Epidermal melanocyte (primary cell): Measurements from ENCODE around the gene GOLGA6L25.
"Not testable (repeated sequence)": the region's sequence is repeated elsewhere in the genome, so short reads cannot be mapped to it uniquely, and the experiment has no call there.

Experiments used
- DNase-seq: peaks from one replicate; pipeline ENCODE4 v3.0.0; 2011; ENCODE audit warnings: low spot score; ENCODE audit not compliant: insufficient read length

Gene GOLGA6L25

GRCh38 chr15:28553268-28553667 is at the start of gene GOLGA6L25:
Gene GOLGA6L25, plus strand, starts transcription at chr15:28553568. Its CDS starts 61 bp downstream, at chr15:28553629.
- DNase-seq = not testable (repeated sequence)

DNA sequence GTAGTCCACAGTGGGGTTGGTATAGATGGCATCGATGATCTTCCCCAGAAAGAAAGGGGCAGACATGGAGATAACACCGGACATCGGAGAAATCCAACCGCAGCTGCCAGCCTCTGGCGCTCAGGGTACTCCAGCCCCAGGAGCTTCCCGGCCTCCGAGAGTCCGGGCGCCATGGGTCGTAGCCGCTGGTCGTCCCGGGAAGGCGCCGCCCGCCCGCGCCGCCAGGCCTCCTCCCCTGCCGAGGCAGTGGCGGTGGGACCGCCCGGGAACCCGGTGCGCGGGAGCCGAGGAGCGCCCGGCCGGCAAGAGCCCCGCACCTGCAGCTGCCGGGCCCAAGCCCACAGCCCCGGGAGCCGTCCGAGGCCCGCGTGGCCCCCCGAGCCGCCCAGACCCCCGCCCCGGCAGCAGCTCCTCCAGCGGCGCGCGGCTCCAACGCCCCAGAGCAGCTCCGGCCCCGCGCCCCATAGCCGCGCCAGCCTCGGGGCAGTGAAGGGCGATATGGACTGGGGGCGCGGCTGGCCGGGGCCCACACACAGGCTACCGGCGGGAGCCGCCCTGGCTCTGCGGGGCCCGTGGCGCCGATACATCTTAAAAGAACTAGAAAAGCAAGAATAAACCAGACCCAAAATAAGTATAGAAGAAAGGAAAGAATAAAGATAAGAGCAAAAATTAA is 45.0 kb upstream of the GOLGA6L25 start:
- not testable (repeated sequence) for DNase-seq

- not testable (repeated sequence) for DNase-seq
Observed at GRCh38 chr15:28514128-28514527, 39.2 kb upstream of the GOLGA6L25 start.

GRCh38 chr15:28515208-28515607 is 38.2 kb upstream of the GOLGA6L25 start:
- DNase-seq = not testable (repeated sequence)

- DNase-seq = not testable (repeated sequence)
Observed at GRCh38 chr15:28532954-28533353, 20.4 kb upstream of the GOLGA6L25 start, which contains the start of gene GOLGA8G. Gene GOLGA8G, minus strand, starts transcription at chr15:28532971. Its CDS starts 62 bp downstream, at chr15:28532909.

- not testable (repeated sequence) for DNase-seq
Observed at GRCh38 chr15:28573351-28573750, 20.0 kb downstream of the GOLGA6L25 start.

GRCh38 chr15:28588977-28589606 is 35.7 kb downstream of the GOLGA6L25 start:
- not testable (repeated sequence) for DNase-seq

- not testable (repeated sequence) for DNase-seq
Observed at GRCh38 chr15:28589769-28590168, 36.4 kb downstream of the GOLGA6L25 start.

GRCh38 chr15:28592395-28592794 is 39.0 kb downstream of the GOLGA6L25 start:
- DNase-seq = not testable (repeated sequence)

GRCh38 chr15:28593424-28594129 is 40.2 kb downstream of the GOLGA6L25 start:
- not testable (repeated sequence) for DNase-seq

- not testable (repeated sequence) for DNase-seq
Observed at GRCh38 chr15:28597471-28597870, 44.1 kb downstream of the GOLGA6L25 start.

DNA sequence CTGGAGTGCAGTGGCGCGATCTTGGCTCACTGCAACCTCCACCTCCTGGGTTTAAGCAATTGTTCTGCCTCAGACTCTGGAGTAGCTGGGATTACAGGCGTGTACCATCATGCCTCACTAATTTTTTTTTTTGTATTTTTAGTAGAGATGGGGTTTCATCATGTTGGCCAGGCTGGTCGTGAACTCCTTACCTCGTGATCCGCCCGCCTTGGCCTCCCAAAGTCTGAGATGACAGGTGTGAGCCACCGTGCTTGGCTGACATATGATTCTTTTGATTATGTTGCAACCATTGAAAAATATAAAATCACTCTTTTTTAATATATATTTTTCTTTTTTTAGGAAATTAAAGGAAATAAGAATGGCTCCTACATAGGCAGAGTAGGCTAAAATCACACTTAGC is 44.8 kb downstream of the GOLGA6L25 start:
- DNase-seq = not testable (repeated sequence)

- not testable (repeated sequence) for DNase-seq
Observed at GRCh38 chr15:28602152-28602551, 48.8 kb downstream of the GOLGA6L25 start.
